ENCODE results near the gene THBS3. TPM values are rescaled to one million over a fixed set of nuclear protein-coding genes. Genes with fewer than 3 reads are reported as not detected.
A peak's percentile ranks its signal among the peaks of the same experiment; 100 is the strongest.
"Not testable (repeated sequence)": the region's sequence is repeated elsewhere in the genome, so short reads cannot be mapped to it uniquely, and the experiment has no call there.

THBS3 gene
- total RNA-seq, 1 donor from 2014 or later, result 52.9 TPM

- DNase-seq (ENCODE audit: low read depth), result peak; percentile 59
These were observed 1.0 kb upstream of the THBS3 start, which contains the start of gene MTX1 for GRCh38 chr1:155208541-155209311. TSS of gene MTX1 (plus strand) at chr1:155208695. CDS start at chr1:155208805, 110 bp downstream.

GRCh38 chr1:155206891-155207805 lies 549 bp downstream of the THBS3 start:
- DNase-seq (ENCODE audit: low read depth), result peak; percentile 74

- no peak for DNase-seq (ENCODE audit: low read depth)
These were observed 1.6 kb downstream of the THBS3 start for GRCh38 chr1:155205969-155206593.

- DNase-seq (ENCODE audit: low read depth), result no peak
These were observed 2.7 kb downstream of the THBS3 start for GRCh38 chr1:155205035-155205434.

- DNase-seq (ENCODE audit: low read depth), result no peak
These were observed 4.8 kb downstream of the THBS3 start for GRCh38 chr1:155202731-155203515.

- no peak for DNase-seq (ENCODE audit: low read depth)
These were observed 5.5 kb downstream of the THBS3 start for GRCh38 chr1:155202198-155202597.

- no peak for DNase-seq (ENCODE audit: low read depth)
These were observed 6.8 kb downstream of the THBS3 start for GRCh38 chr1:155200920-155201319.

- DNase-seq (ENCODE audit: low read depth), result no peak
These were observed 7.9 kb downstream of the THBS3 start for GRCh38 chr1:155199792-155200191.

GRCh38 chr1:155198547-155198906 lies 9.2 kb downstream of the THBS3 start:
- DNase-seq (ENCODE audit: low read depth), result no peak

GRCh38 chr1:155197901-155198546 lies 9.7 kb downstream of the THBS3 start:
- no peak for DNase-seq (ENCODE audit: low read depth)

GRCh38 chr1:155196893-155197638 lies 10.6 kb downstream of the THBS3 start:
- no peak for DNase-seq (ENCODE audit: low read depth)

- no peak for DNase-seq (ENCODE audit: low read depth)
These were observed 11.4 kb downstream of the THBS3 start for GRCh38 chr1:155196103-155196892.

GRCh38 chr1:155195201-155196102 lies 12.2 kb downstream of the THBS3 start:
- DNase-seq (ENCODE audit: low read depth), result no peak

- DNase-seq (ENCODE audit: low read depth), result not testable (repeated sequence)
These were observed 13.8 kb downstream of the THBS3 start for GRCh38 chr1:155193991-155194240.

GRCh38 chr1:155193275-155193990 lies 14.3 kb downstream of the THBS3 start:
- DNase-seq (ENCODE audit: low read depth), result peak; percentile 98

GRCh38 chr1:155192346-155193274 lies 15.1 kb downstream of the THBS3 start:
- DNase-seq (ENCODE audit: low read depth), result peak; percentile 80

- DNase-seq (ENCODE audit: low read depth), result no peak
These were observed 15.8 kb downstream of the THBS3 start for GRCh38 chr1:155191904-155192303.
